Neural progenitor cell (in vitro differentiated cells): ENCODE data around the gene DDX51. TPM values are rescaled to one million over a fixed set of nuclear protein-coding genes. Genes with fewer than 3 reads are reported as not detected.

ENCODE experiments used
- DNase-seq: peaks from one replicate; pipeline ENCODE4 v3.0.0-alpha.2; 2016; ENCODE audit warnings: low spot score
- H2AFZ ChIP-seq: fragments of 200-600 bp; sonication (generic); replicated peaks from 2 replicates; pipeline ENCODE4 v1.6.1; 2016; ENCODE audit warnings: antibody characterized with exemption
- H3F3A ChIP-seq: fragments of 200-600 bp; sonication (generic); 2 replicates; pipeline ENCODE4 v1.6.1; 2016; ENCODE audit warnings: antibody characterized with exemption, low read depth
- H3K27ac ChIP-seq: fragments of 200-600 bp; sonication (generic); 2 replicates; pipeline ENCODE4 v1.5.1; 2016; ENCODE audit warnings: mild to moderate bottlenecking
- H3K27me3 ChIP-seq: fragments of 200-600 bp; sonication (generic); 2 replicates; pipeline ENCODE4 v1.6.1; 2016; ENCODE audit warnings: mild to moderate bottlenecking, moderate library complexity
- H3K36me3 ChIP-seq: fragments of 200-600 bp; sonication (generic); 2 replicates; pipeline ENCODE4 v1.5.1; 2016
- H3K4me1 ChIP-seq: fragments of 200-600 bp; sonication (generic); 2 replicates; pipeline ENCODE4 v1.6.1; 2016; ENCODE audit warnings: mixed run types
- H3K4me2 ChIP-seq: fragments of 200-600 bp; sonication (generic); 2 replicates; pipeline ENCODE4 v1.6.1; 2016
- H3K4me3 ChIP-seq: fragments of 200-600 bp; sonication (generic); 2 replicates; pipeline ENCODE4 v1.5.1; 2016
- H3K79me2 ChIP-seq: fragments of 200-600 bp; sonication (generic); 2 replicates; pipeline ENCODE4 v1.6.1; 2016; ENCODE audit warnings: low read depth
- H3K9ac ChIP-seq: fragments of 200-600 bp; sonication (generic); 2 replicates; pipeline ENCODE4 v1.6.1; 2016
- H3K9me3 ChIP-seq: fragments of 200-600 bp; sonication (generic); 2 replicates; pipeline ENCODE4 v1.5.1; 2016; ENCODE audit warnings: low read depth
- H4K20me1 ChIP-seq: fragments of 200-600 bp; sonication (generic); 2 replicates; pipeline ENCODE4 v1.6.1; 2016; ENCODE audit warnings: low read depth
- H3K27ac Mint-ChIP-seq: 3 replicates; pipeline ENCODE4 v1.8.0; 2021; ENCODE audit warnings: mixed read lengths
- H3K27me3 Mint-ChIP-seq: 2 replicates; pipeline ENCODE4 v1.8.0; 2022; ENCODE audit warnings: low read depth, mild to moderate bottlenecking, inconsistent platforms, moderate library complexity, mixed read lengths; ENCODE audit not compliant: insufficient read depth
- H3K36me3 Mint-ChIP-seq: 3 replicates; pipeline ENCODE4 v1.8.0; 2021; ENCODE audit warnings: mixed read lengths
- H3K4me1 Mint-ChIP-seq: 3 replicates; pipeline ENCODE4 v1.8.0; 2021; ENCODE audit warnings: mixed read lengths
- H3K4me3 Mint-ChIP-seq: 3 replicates; pipeline ENCODE4 v1.8.0; 2021; ENCODE audit warnings: mild to moderate bottlenecking, moderate library complexity, mixed read lengths
- H3K9me3 Mint-ChIP-seq: 3 replicates; pipeline ENCODE4 v1.8.0; 2020; ENCODE audit warnings: mixed read lengths
- CTCF ChIP-seq: fragments of 200-600 bp; sonication (generic); IDR thresholded peaks from 2 replicates; pipeline ENCODE4 v1.5.1; 2017; ENCODE audit warnings: antibody characterized with exemption, mild to moderate bottlenecking
- EZH2 ChIP-seq: fragments of 200-600 bp; sonication (generic); IDR thresholded peaks from 2 replicates; pipeline ENCODE4 v1.6.1; 2017; ENCODE audit warnings: antibody characterized with exemption, mild to moderate bottlenecking, moderate library complexity
- EZH2phosphoT487 ChIP-seq: fragments of 200-600 bp; sonication (generic); IDR thresholded peaks from 2 replicates; pipeline ENCODE4 v1.6.1; 2017; ENCODE audit warnings: antibody characterized with exemption
- total RNA-seq: library from RNA; depleted of rRNA; stranded (reverse); fragments of >200 nt; gene quantifications from 2 replicates; pipeline ENCODE4 v1.2.3, GENCODE V29; 2015; ENCODE audit warnings: low replicate concordance

The DDX51 gene
- total RNA-seq, 1 donor from 2014 or later, result 8.5 TPM

GRCh38 chr12:132127041-132127440 lies 17.1 kb downstream of the DDX51 start:
- H3K9me3 ChIP-seq, result peaks cover 9% of the 10 kb centered on the region
- no peak overlapping the region for H3K4me3 ChIP-seq
- H3K27ac ChIP-seq, result no peak overlapping the region
- no peaks in the 10 kb centered on the region for H4K20me1 ChIP-seq
- no peaks in the 10 kb centered on the region for H3K4me1 ChIP-seq
- Mint-ChIP-seq H3K36me3 (peaks cover 46% of the 10 kb centered on the region), H3K9me3 (peaks cover 6% of the 10 kb centered on the region), H3K4me1 (no peaks in the 10 kb centered on the region), H3K27ac (no peak overlapping the region), H3K27me3 (peaks cover 6% of the 10 kb centered on the region), H3K4me3 (no peak overlapping the region)
- H2AFZ ChIP-seq, result no peak overlapping the region
- no peaks in the 10 kb centered on the region for H3F3A ChIP-seq
- H3K9ac ChIP-seq, result no peak overlapping the region
- H3K27me3 ChIP-seq, result no peaks in the 10 kb centered on the region
- H3K36me3 ChIP-seq, result peaks cover 21% of the 10 kb centered on the region
- TF ChIP-seq CTCF (no peak), EZH2 (no peak), EZH2phosphoT487 (no peak)
- no peaks in the 10 kb centered on the region for H3K79me2 ChIP-seq
- H3K4me2 ChIP-seq, result no peak overlapping the region
- DNase-seq, result no peak

GRCh38 chr12:132125736-132126135 lies 18.4 kb downstream of the DDX51 start:
- Histone ChIP-seq H3K27ac (no peak overlapping the region), H3K27me3 (no peaks in the 10 kb centered on the region), H3K4me3 (no peak overlapping the region), H3K4me2 (no peak overlapping the region), H4K20me1 (no peaks in the 10 kb centered on the region), H3K9me3 (peaks cover 9% of the 10 kb centered on the region), H3K79me2 (no peaks in the 10 kb centered on the region), H2AFZ (no peak overlapping the region), H3F3A (no peaks in the 10 kb centered on the region), H3K9ac (no peak overlapping the region), H3K4me1 (no peaks in the 10 kb centered on the region), H3K36me3 (peaks cover 21% of the 10 kb centered on the region)
- TF ChIP-seq CTCF, result no peak
- no peak for TF ChIP-seq EZH2phosphoT487
- no peak for TF ChIP-seq EZH2
- no peak for DNase-seq
- peaks cover 6% of the 10 kb centered on the region for H3K9me3 Mint-ChIP-seq
- H3K4me1 Mint-ChIP-seq, result no peaks in the 10 kb centered on the region
- peaks cover 6% of the 10 kb centered on the region for H3K27me3 Mint-ChIP-seq
- H3K36me3 Mint-ChIP-seq, result peaks cover 46% of the 10 kb centered on the region
- no peak overlapping the region for H3K4me3 Mint-ChIP-seq
- H3K27ac Mint-ChIP-seq, result no peak overlapping the region

- H3K9me3 ChIP-seq, result peaks cover 9% of the 10 kb centered on the region
- H3K9ac ChIP-seq, result no peak overlapping the region
- DNase-seq, result no peak
- no peaks in the 10 kb centered on the region for H3F3A ChIP-seq
- H3K27me3 ChIP-seq, result no peaks in the 10 kb centered on the region
- Mint-ChIP-seq H3K9me3 (peaks cover 6% of the 10 kb centered on the region), H3K4me1 (no peaks in the 10 kb centered on the region), H3K27ac (no peak overlapping the region), H3K36me3 (peaks cover 46% of the 10 kb centered on the region), H3K27me3 (peaks cover 6% of the 10 kb centered on the region), H3K4me3 (no peak overlapping the region)
- no peaks in the 10 kb centered on the region for H3K4me1 ChIP-seq
- H3K79me2 ChIP-seq, result no peaks in the 10 kb centered on the region
- no peak overlapping the region for H2AFZ ChIP-seq
- H3K27ac ChIP-seq, result no peak overlapping the region
- no peaks in the 10 kb centered on the region for H4K20me1 ChIP-seq
- H3K4me2 ChIP-seq, result no peak overlapping the region
- TF ChIP-seq CTCF (no peak), EZH2 (no peak), EZH2phosphoT487 (no peak)
- H3K4me3 ChIP-seq, result no peak overlapping the region
- H3K36me3 ChIP-seq, result peaks cover 21% of the 10 kb centered on the region
Observed at GRCh38 chr12:132124766-132125425, 19.2 kb downstream of the DDX51 start.
